Choroid plexus epithelial cell (primary cell): ENCODE data around the gene FAM3B.

ENCODE experiments used
- DNase-seq: peaks from one replicate; pipeline ENCODE4 v3.0.0-alpha.2; 2010; ENCODE audit warnings: low read depth
- H3K4me3 ChIP-seq: 2 replicates; pipeline ENCODE4 v1.5.1; 2011; ENCODE audit warnings: low read depth, mild to moderate bottlenecking, control low read depth, low read length, moderate library complexity
- CTCF ChIP-seq: conservative IDR thresholded peaks from 2 replicates; pipeline ENCODE4 v1.5.1; 2011; ENCODE audit warnings: low read depth, mild to moderate bottlenecking, control low read depth, inconsistent platforms, low read length, moderate library complexity

Gene FAM3B

GRCh38 chr21:41403966-41404365 lies 87.4 kb downstream of the FAM3B start:
- H3K4me3 ChIP-seq: no peak overlapping the region
- no peak for DNase-seq
- no peak for TF ChIP-seq CTCF

GRCh38 chr21:41405321-41405720 lies 88.7 kb downstream of the FAM3B start:
- DNase-seq: no peak
- no peak overlapping the region for H3K4me3 ChIP-seq
- TF ChIP-seq CTCF: no peak

- no peak for TF ChIP-seq CTCF
- no peak for DNase-seq
- H3K4me3 ChIP-seq: no peak overlapping the region
Observed at GRCh38 chr21:41406340-41406739, 89.7 kb downstream of the FAM3B start.
